HL-60 (cell line): ENCODE results near the gene SLC38A8.

ENCODE experiments used
- CTCF ChIP-seq: IDR thresholded peaks from one replicate; pipeline ENCODE4 v1.5.1; 2011; ENCODE audit warnings: low read length, control low read depth, inconsistent platforms; ENCODE audit not compliant: insufficient read depth
- POLR2AphosphoS5 ChIP-seq: IDR thresholded peaks from 2 replicates; pipeline ENCODE4 v1.6.1; 2012; ENCODE audit warnings: low read depth
- TF ChIP-seq, protein P1 (sequence below): IDR thresholded peaks from 2 replicates; pipeline ENCODE4 v1.6.1; 2012; ENCODE audit warnings: low read depth; ENCODE audit not compliant: insufficient replicate concordance

GRCh38 chr16:83998091-83998490 lies 44.5 kb downstream of the SLC38A8 start:
- TF ChIP-seq CTCF (no peak), POLR2AphosphoS5 (no peak)
- TF ChIP-seq, protein P1, sequence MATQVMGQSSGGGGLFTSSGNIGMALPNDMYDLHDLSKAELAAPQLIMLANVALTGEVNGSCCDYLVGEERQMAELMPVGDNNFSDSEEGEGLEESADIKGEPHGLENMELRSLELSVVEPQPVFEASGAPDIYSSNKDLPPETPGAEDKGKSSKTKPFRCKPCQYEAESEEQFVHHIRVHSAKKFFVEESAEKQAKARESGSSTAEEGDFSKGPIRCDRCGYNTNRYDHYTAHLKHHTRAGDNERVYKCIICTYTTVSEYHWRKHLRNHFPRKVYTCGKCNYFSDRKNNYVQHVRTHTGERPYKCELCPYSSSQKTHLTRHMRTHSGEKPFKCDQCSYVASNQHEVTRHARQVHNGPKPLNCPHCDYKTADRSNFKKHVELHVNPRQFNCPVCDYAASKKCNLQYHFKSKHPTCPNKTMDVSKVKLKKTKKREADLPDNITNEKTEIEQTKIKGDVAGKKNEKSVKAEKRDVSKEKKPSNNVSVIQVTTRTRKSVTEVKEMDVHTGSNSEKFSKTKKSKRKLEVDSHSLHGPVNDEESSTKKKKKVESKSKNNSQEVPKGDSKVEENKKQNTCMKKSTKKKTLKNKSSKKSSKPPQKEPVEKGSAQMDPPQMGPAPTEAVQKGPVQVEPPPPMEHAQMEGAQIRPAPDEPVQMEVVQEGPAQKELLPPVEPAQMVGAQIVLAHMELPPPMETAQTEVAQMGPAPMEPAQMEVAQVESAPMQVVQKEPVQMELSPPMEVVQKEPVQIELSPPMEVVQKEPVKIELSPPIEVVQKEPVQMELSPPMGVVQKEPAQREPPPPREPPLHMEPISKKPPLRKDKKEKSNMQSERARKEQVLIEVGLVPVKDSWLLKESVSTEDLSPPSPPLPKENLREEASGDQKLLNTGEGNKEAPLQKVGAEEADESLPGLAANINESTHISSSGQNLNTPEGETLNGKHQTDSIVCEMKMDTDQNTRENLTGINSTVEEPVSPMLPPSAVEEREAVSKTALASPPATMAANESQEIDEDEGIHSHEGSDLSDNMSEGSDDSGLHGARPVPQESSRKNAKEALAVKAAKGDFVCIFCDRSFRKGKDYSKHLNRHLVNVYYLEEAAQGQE, result no peak
